BLaER1 (cell line): ENCODE results near the gene GRIK5.
A peak's percentile ranks its signal among the peaks of the same experiment; 100 is the strongest.

ENCODE experiments used
- H3K27ac ChIP-seq: shearing (Covaris generic); formaldehyde crosslinking; 2 replicates; pipeline ENCODE4 v1.8.1; 2022
- H3K27me3 ChIP-seq: shearing (Covaris generic); formaldehyde crosslinking; 2 replicates; pipeline ENCODE4 v1.8.1; 2022
- H3K36me3 ChIP-seq: shearing (Covaris generic); formaldehyde crosslinking; 2 replicates; pipeline ENCODE4 v1.8.1; 2022
- H3K4me1 ChIP-seq: shearing (Covaris generic); formaldehyde crosslinking; 2 replicates; pipeline ENCODE4 v1.8.1; 2022
- H3K4me2 ChIP-seq: shearing (Covaris generic); formaldehyde crosslinking; 2 replicates; pipeline ENCODE4 v1.8.1; 2022
- H3K4me3 ChIP-seq: shearing (Covaris generic); formaldehyde crosslinking; 2 replicates; pipeline ENCODE4 v1.8.1; 2022
- H3K9ac ChIP-seq: shearing (Covaris generic); formaldehyde crosslinking; 2 replicates; pipeline ENCODE4 v1.8.1; 2022
- H3K9me3 ChIP-seq: shearing (Covaris generic); formaldehyde crosslinking; 2 replicates; pipeline ENCODE4 v1.8.1; 2022
- H4K20me1 ChIP-seq: shearing (Covaris generic); formaldehyde crosslinking; 2 replicates; pipeline ENCODE4 v1.8.1; 2022
- Cebpa-rat ChIP-seq: shearing (Covaris generic); IDR thresholded peaks from 2 replicates; pipeline ENCODE4 v1.8.1; 2022

The GRIK5 gene

DNA sequence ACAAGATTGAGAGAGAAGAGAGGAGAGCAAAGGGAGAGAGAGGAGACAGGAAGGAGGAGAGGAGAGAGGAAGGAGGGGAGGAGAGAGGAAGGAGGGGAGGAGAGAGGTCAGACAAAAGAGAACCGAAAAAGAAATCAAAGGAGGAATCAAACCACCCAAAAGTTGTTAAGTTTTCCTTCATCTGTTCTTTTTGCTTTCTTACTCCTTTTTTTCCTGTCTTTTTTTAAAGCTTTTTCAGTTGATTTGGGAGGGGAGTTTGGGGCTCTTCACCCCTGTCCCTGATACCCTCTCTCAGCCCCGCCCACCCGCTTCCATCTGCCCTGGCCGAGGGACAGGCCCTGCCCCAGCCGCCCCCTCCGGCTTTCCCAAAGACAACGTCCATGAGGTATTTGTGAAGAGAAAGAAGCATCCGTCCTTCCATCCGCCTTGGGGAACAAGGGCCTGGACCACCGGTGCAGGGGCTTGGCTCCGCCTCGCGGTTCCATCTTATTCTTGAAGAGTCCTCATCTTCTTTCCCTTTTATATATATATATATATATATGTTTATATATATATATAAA lies 19.3 kb upstream of the GRIK5 start:
- TF ChIP-seq Cebpa-rat: no peak
- peak overlapping the region; percentile 97 for H3K4me2 ChIP-seq
- peak overlapping the region; percentile 75 for H3K9ac ChIP-seq
- H4K20me1 ChIP-seq: no peaks in the 10 kb centered on the region
- peaks cover 10% of the 10 kb centered on the region for H3K36me3 ChIP-seq
- no peaks in the 10 kb centered on the region for H3K27me3 ChIP-seq
- peak overlapping the region; percentile 60 for H3K4me3 ChIP-seq
- H3K27ac ChIP-seq: peak overlapping the region; percentile 92
- H3K4me1 ChIP-seq: peaks cover 86% of the 10 kb centered on the region
- no peaks in the 10 kb centered on the region for H3K9me3 ChIP-seq

DNA sequence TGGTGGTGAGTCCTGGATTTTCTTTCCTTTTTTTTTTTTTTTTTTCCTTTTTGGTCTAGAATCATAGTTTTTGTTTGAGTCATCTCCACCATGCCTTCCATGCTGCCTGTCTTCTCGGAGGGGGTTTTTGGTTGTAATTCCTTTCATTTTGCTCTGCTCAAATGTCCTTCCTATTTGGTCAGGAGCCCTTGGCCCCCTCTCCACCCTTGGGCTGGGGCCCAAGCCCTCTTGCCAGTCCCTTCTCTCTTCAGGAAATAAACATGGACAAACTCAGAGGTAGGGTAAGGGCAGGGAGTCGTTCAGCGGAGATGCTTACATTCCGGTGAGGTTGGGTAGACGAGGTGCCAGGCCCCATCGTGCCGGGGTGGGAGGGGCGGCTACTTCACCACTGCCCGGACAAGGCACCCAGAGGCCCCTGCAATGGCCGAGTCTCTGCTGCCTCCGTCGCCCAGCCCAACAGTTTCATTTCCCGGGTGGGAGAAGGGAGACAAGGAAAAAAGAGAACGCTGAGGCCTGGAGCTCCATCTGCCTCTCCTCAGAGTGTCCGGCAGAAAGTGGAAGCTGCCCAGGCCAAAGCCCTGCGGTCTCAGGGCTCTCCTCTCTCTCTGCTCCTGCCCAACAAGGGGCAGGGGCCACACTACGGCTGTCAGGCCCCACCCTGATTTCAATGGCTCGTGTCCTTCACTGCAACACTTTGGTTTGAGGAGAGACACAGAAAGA lies 18.6 kb upstream of the GRIK5 start:
- no peak for TF ChIP-seq Cebpa-rat
- Histone ChIP-seq H3K9ac (peak overlapping the region; percentile 75), H3K27ac (peak overlapping the region; percentile 92), H3K9me3 (no peaks in the 10 kb centered on the region), H3K4me1 (peaks cover 79% of the 10 kb centered on the region), H3K27me3 (no peaks in the 10 kb centered on the region), H3K4me2 (peak overlapping the region; percentile 97), H4K20me1 (peaks cover 4% of the 10 kb centered on the region), H3K36me3 (peaks cover 13% of the 10 kb centered on the region), H3K4me3 (peak overlapping the region; percentile 60)

DNA sequence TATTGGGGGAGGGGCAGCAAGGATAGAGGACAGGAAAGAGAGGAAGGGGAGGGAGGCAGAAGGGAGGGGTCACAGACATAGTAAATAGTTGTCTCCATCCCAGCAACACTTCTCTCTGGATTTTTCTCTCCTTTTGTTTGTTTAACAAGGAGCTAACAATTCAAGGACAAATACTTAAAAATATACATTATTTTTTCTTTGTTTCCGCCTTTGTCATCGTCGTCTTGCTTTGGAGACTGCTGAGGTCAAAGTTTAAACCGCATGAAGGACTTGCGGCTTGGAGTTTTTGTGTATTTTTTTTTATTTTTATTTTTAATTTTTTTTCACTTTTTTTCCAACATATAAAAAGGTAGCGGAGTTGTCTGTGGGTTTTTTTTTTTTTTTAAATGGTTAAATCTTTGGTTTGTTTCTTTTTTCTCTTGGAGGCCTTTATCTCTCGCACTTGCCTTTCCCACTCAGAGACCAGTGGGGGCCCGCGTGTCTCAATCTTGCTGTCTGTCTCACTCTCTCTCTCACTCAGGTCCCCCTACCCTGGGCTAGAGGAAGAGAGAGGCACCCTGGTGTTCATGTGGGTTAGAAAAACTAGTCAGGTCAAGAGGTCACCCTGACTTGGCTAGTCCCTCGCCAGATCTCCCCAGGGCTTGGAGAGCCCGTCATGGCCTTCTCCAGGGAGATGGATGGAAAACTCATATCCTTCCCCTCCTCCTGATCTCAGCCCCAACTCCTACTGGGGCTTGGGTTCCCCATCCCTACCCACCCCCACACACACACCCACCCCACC lies 17.0 kb upstream of the GRIK5 start:
- H3K9ac ChIP-seq: no peak overlapping the region
- peaks cover 65% of the 10 kb centered on the region for H3K4me1 ChIP-seq
- H3K4me2 ChIP-seq: peak overlapping the region; percentile 97
- H3K9me3 ChIP-seq: no peaks in the 10 kb centered on the region
- H3K4me3 ChIP-seq: no peak overlapping the region
- no peaks in the 10 kb centered on the region for H3K27me3 ChIP-seq
- H3K27ac ChIP-seq: 0 out of 2 replicates have a peak overlapping the region, but pooled peaks have one; percentile 55
- H4K20me1 ChIP-seq: peaks cover 19% of the 10 kb centered on the region
- no peak for TF ChIP-seq Cebpa-rat
- H3K36me3 ChIP-seq: peaks cover 27% of the 10 kb centered on the region

DNA sequence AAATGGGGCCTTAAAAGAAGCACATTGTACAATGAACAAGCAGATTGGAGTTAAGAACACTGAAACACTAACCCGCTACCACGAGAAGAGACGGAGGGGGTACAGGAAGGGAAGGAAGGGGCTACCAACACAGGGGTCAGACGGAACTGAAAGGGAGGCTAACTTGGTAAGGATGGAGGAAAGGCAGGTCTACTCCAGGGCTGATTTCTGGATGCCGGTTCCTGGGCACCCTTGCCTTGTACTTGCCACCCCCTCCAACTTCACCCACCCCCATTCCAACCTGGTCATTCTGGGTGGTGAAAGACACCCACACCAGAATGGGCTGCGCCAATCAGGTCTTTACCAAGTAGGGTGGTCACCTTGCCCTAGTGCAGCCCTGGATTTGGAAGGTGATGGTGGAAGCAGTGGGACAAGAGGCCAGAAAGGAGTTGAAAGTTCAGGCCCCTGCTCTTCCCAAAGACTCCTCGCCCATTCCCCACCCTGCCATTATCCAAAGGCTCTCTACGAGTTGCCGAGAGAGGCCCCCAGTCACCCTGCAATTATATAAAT lies 16.3 kb upstream of the GRIK5 start:
- H3K4me1 ChIP-seq: peaks cover 64% of the 10 kb centered on the region
- peak overlapping the region; percentile 2; the same call in 1 of the 2 replicates for H3K27ac ChIP-seq
- no peak for TF ChIP-seq Cebpa-rat

DNA sequence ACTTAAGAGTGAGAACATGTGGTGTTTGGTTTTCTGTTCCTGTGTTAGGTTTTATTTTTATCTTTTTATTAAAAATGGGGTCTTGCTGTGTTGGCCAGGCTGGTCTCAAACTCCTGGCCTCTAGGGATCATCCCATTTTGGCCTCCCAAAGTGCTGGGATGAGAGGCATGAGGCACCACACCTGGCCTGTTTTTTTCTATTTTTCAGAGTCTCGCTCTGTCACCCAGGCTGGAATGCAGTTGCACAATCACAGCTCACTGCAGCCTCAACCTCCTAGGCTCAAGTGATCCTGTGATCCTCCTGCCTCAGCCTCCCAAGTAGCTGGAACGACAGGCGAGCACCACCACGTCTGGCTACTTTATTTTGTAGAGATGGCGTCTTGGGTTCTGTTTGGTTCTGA lies 13.5 kb upstream of the GRIK5 start:
- peaks cover 62% of the 10 kb centered on the region for H3K36me3 ChIP-seq
- H3K4me2 ChIP-seq: no peak overlapping the region
- peak; percentile 63 for TF ChIP-seq Cebpa-rat
- H3K4me3 ChIP-seq: no peak overlapping the region
- H3K9ac ChIP-seq: 0 out of 2 replicates have a peak overlapping the region, but pooled peaks have one; percentile 19
- H3K27me3 ChIP-seq: no peaks in the 10 kb centered on the region
- peaks cover 53% of the 10 kb centered on the region for H3K4me1 ChIP-seq
- H3K27ac ChIP-seq: no peak overlapping the region
- H3K9me3 ChIP-seq: no peaks in the 10 kb centered on the region
- H4K20me1 ChIP-seq: peaks cover 53% of the 10 kb centered on the region

More for the DNA sequence above, 16.3 kb upstream of the GRIK5 start:
- peaks cover 26% of the 10 kb centered on the region for H4K20me1 ChIP-seq
- no peaks in the 10 kb centered on the region for H3K27me3 ChIP-seq
- H3K9ac ChIP-seq: no peak overlapping the region
- peaks cover 34% of the 10 kb centered on the region for H3K36me3 ChIP-seq
- no peaks in the 10 kb centered on the region for H3K9me3 ChIP-seq
- H3K4me3 ChIP-seq: no peak overlapping the region
- H3K4me2 ChIP-seq: peak overlapping the region; percentile 97; the same call in 1 of the 2 replicates

DNA sequence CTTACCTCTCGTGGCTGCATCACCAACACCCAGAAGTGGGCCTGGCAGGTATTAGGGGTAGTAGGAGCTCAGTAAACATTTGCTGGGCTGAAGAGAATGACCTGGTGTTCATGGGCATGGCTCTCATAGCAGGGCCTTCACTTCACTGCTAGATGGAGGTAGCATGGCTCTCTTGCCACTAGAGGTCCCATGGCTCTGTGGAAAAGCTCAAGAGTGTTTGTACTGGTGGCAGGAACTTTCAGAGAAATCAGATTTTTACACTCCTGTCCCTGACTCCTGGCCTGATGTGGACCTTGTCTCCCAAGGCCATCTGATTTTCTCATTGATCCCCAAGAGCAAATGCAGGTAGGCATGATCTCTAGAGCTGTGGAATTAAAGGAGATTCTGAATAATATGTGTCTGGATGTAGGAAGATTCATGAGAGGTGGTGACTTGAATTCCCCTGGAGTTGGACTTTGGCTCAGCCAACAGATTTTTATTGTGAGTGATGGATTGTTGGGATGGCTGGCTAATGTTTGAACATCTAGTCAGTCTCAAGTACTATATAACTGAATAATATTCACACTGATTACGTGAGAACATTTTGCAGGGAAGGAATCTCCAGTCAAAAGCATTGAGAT lies 11.7 kb upstream of the GRIK5 start:
- Histone ChIP-seq H3K9ac (no peak overlapping the region), H3K27me3 (no peaks in the 10 kb centered on the region)

DNA sequence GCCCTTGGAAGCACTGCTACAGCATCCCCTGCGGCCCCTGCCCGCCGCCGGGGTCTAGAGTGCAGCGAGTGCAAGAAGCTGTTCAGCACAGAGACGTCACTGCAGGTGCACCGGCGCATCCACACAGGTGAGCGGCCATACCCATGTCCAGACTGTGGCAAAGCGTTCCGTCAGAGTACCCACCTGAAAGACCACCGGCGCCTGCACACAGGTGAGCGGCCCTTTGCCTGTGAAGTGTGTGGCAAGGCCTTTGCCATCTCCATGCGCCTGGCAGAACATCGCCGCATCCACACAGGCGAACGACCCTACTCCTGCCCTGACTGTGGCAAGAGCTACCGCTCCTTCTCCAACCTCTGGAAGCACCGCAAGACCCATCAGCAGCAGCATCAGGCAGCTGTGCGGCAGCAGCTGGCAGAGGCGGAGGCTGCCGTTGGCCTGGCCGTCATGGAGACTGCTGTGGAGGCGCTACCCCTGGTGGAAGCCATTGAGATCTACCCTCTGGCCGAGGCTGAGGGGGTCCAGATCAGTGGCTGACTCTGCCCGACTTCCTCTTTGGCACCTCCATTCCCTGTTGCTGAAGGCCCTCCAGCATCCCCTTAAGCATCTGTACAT lies 10.9 kb upstream of the GRIK5 start:
- Histone ChIP-seq H3K4me2 (0 out of 2 replicates have a peak overlapping the region, but pooled peaks have one; percentile 12), H4K20me1 (peaks cover 76% of the 10 kb centered on the region), H3K4me3 (no peak overlapping the region), H3K36me3 (peaks cover 73% of the 10 kb centered on the region), H3K27me3 (no peaks in the 10 kb centered on the region), H3K27ac (no peak overlapping the region), H3K9me3 (no peaks in the 10 kb centered on the region), H3K4me1 (peaks cover 44% of the 10 kb centered on the region), H3K9ac (no peak overlapping the region)
- no peak for TF ChIP-seq Cebpa-rat

More for the DNA sequence above, 11.7 kb upstream of the GRIK5 start:
- Histone ChIP-seq H3K4me3 (no peak overlapping the region), H3K4me2 (peak overlapping the region; percentile 12; the same call in 1 of the 2 replicates), H3K9me3 (no peaks in the 10 kb centered on the region), H4K20me1 (peaks cover 72% of the 10 kb centered on the region), H3K27ac (no peak overlapping the region), H3K36me3 (peaks cover 73% of the 10 kb centered on the region), H3K4me1 (peaks cover 52% of the 10 kb centered on the region)
- no peak for TF ChIP-seq Cebpa-rat

DNA sequence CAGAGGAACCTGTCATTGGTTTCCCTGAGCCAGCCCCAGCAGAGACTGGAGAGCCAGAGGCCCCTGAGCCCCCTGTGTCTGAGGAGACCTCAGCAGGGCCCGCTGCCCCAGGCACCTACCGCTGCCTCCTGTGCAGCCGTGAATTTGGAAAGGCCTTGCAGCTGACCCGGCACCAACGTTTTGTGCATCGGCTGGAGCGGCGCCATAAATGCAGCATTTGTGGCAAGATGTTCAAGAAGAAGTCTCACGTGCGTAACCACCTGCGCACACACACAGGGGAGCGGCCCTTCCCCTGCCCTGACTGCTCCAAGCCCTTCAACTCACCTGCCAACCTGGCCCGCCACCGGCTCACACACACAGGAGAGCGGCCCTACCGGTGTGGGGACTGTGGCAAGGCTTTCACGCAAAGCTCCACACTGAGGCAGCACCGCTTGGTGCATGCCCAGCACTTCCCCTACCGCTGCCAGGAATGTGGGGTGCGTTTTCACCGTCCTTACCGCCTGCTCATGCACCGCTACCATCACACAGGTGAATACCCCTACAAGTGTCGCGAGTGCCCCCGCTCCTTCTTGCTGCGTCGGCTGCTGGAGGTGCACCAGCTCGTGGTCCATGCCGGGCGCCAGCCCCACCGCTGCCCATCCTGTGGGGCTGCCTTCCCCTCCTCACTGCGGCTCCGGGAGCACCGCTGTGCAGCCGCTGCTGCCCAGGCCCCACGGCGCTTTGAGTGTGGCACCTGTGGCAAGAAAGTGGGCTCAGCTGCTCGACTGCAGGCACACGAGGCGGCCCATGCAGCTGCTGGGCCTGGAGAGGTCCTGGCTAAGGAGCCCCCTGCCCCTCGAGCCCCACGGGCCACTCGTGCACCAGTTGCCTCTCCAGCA lies 10.1 kb upstream of the GRIK5 start:
- Histone ChIP-seq H3K36me3 (peaks cover 73% of the 10 kb centered on the region), H3K4me3 (no peak overlapping the region), H3K4me2 (no peak overlapping the region), H3K27me3 (no peaks in the 10 kb centered on the region), H4K20me1 (peaks cover 76% of the 10 kb centered on the region), H3K9ac (no peak overlapping the region), H3K9me3 (no peaks in the 10 kb centered on the region), H3K4me1 (peaks cover 43% of the 10 kb centered on the region), H3K27ac (no peak overlapping the region)
- TF ChIP-seq Cebpa-rat: no peak
